ENCODE data around the gene RAB42. TPM values are rescaled to one million over a fixed set of nuclear protein-coding genes. Genes with fewer than 3 reads are reported as not detected.

The RAB42 gene
- total RNA-seq, 1 donor from 2014 or later = 1.6 TPM

Small RNA genes within 50 kb of the gene (small RNA-seq; reads per million reads assigned to genes)
- not detected for gene SNORA16A
- not detected for gene SNORA44
- not detected for gene SNORA61
- gene SNORD99 = 3,516 reads per million, percentile 99 among the genes with 10 or more reads in this experiment

Other genes starting within 250 kb of the RAB42 start
- 9.7 TPM for gene PHACTR4, start 222.5 kb upstream of the RAB42 start, total RNA-seq
- 13.4 TPM for gene RCC1, start 86.2 kb upstream of the RAB42 start, total RNA-seq
- gene TRNAU1AP, start 39.2 kb upstream of the RAB42 start, total RNA-seq = 39.8 TPM
- 20.1 TPM for gene TAF12, start 50.8 kb downstream of the RAB42 start, total RNA-seq
- gene RNU11, start 56.3 kb downstream of the RAB42 start, total RNA-seq = not detected
- 14.5 TPM for gene GMEB1, start 76.5 kb downstream of the RAB42 start, total RNA-seq
- gene YTHDF2, start 144.7 kb downstream of the RAB42 start, total RNA-seq = 78.8 TPM
- 0.31 TPM for gene OPRD1, start 219.9 kb downstream of the RAB42 start, total RNA-seq

Measured in occipital lobe (tissue), 2 donors.